Brain pericyte (primary cell): ENCODE data around the gene IDH3A.
A peak's percentile ranks its signal among the peaks of the same experiment; 100 is the strongest.

Source experiments
- DNase-seq: peaks from one replicate; pipeline ENCODE4 v3.0.0-alpha.2; 2012; ENCODE audit warnings: low read depth, low spot score

Gene IDH3A

DNA sequence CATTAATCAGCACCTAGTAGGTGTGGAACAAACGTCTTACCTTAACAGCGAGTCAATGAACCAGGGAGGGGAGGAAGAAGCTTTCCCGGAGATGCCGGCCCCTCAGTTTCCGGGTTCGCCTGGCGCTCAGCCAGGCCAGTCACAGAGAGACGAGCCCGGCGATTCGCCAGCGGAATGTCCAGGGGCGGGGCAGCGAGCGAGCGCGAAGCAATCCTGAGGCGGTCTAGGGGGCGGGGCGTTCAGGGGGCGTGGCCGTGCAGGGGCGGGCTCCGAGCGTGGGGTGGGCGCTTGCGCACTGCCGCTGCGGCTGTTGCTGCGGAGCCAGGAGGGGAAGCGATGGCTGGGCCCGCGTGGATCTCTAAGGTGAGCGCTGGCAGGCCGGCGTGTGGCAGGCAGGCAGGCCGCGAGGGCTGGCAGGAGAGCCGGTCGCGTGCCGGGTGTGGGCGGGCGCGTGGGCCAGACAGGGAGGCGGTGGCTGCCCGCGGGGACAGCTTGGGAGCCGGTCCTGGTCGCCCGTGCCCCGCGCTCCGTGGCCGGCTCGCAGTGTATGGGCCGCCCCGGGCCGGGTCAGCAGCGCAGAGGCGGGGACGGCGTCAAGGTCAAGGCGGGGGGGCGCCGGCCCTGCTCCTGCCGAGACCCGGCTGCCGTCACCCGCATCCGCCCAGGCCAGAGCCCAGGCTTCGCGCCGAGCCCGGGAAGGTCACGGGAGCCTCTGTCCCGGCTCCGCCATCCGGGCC, at the start of gene IDH3A:
Gene IDH3A (plus strand): TSS at position 295 of the 737 bp plus-strand sequence. CDS start 42 bp downstream, at position 337.
- peak; percentile 88 for DNase-seq

DNA sequence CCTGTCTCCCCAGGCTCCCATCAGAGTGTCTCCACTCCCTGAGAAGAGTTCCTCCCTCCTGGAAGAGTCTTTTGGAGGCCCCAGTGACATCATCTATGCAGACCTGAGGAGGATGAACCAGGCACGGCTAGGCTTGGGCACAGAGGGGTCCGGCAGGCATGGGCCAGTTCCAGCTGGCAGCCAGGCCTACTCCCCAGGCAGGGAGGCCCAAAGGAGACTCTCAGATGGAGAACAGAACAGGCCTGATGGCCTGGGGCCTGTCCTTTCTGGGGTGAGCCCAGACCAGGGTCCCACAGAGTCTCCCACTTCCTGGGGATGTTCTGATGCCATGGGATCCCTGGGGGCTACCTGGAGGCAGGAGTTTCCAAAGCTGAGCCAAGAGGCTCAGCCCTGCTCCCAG, 48.3 kb upstream of the IDH3A start:
- no peak for DNase-seq

DNA sequence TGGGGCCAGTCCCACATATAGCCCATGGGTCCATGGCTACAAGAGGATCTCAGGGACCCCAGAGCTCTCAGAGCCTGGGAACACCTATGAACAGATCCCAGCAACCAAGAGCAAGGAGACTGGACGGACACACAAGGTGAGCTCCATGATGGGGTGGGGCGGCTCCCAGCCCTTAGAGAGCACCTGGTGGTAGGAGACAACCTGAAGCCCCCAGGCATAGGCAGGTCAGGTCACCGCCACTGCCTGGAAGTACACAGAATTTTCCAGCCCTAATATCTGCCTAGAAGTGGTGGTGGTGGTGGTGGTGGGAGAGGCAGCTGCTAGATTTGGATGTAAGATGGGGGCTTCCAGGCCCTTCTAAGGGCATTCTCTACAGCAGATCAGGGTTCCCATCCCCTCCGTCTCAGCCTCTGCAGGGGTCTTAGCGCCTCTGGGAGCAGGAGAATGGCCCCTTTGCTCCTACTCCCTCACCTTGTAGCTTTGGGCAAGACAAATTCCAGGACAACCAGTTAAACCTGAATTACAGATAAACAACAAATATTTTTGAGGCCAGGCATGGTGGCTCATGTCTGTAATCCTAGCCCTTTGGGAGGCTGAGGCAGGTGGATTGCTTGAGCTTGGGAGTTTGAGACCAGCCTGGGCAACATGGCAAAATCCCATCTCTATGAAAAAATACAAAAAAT, 47.6 kb upstream of the IDH3A start:
- no peak for DNase-seq

DNA sequence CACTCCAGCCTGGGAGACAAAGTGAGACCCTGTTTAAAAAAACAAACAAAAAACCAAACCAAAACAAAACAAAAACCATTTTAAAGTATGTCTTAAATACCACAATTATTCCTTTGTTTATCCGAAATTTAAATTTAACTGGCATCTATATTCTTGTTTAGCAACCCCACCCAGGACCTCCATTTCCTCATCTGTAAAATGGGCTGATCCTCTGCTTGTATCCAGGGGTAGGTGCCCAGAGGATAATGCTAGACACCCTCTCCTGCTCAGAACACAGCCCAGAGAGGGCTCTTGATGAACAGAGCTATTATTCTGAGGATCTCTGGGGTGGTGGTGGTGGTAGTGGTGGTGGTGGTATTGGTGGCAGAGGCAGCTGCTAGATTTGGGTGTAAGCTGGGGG, 47.0 kb upstream of the IDH3A start:
- DNase-seq = no peak

DNA sequence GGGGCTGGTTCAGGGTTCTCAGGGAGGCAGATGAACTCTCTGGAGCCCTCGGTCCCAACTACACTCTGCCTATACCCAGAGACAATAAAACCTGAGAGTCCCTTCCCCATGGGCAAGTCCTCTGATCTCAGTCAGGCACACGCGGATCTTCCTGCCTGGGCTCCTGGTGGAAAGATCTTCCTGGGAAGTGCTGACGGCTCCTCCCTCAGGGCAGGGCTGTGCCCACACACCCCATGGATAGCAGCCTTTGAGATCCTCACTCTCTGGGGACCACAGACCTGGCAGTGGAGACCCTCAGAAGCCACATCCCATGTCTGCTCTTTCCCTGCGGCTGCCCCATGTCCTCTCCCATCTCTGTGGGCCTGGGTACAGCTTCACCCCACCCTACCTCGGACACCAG, 46.4 kb upstream of the IDH3A start:
- no peak for DNase-seq

DNA sequence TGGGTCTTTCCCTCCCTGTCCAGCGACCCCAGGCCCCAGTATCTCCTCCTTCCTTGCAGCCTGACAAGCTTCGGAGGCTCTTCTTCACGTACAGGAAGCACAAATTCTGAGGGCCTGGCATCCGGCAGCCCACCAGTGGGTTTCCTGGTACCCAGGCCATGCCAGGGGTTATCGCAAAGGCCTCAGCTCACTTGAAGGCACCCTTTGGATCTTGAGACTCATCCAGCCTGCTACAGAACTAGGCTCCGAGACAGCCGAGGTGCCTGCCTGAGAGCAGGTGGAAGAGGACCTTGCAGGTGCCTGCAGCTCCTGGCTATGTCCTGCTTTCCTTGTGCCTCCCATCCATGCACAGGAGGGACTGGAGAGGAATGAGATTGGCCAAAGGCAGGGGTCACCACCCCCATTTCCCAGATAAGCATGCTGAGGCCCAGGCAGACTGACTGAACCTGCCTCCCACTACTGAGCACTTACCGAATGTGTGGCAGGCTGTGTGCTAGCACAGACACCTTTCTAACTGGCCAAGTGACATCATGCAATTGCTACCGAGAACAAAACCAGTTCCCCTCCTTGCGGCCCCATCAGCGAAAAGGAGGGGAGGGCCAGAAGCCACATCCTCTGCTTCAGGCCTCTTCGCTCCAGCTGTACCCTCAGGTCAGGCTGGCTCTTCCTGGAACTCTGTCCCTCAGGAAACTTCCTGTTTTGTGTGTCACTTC, 45.6 kb upstream of the IDH3A start:
- no peak for DNase-seq

DNA sequence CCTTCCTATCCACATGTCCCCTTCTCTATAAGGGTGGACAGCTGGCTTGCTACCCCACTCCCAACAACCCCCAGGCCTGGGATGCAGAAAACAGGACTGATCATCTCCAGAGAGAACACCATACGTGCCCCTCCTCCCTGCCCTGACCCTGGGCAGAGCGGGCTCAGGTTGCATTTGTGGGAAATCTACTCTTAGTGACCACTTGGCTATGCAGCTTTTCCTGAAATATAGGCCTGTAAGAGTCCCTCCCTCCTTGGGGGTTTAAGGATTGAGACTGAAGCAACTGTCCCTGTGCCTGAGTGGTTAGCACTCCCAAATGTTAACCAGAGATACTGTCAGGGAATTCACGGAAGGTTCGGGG, 45.1 kb upstream of the IDH3A start:
- no peak for DNase-seq

DNA sequence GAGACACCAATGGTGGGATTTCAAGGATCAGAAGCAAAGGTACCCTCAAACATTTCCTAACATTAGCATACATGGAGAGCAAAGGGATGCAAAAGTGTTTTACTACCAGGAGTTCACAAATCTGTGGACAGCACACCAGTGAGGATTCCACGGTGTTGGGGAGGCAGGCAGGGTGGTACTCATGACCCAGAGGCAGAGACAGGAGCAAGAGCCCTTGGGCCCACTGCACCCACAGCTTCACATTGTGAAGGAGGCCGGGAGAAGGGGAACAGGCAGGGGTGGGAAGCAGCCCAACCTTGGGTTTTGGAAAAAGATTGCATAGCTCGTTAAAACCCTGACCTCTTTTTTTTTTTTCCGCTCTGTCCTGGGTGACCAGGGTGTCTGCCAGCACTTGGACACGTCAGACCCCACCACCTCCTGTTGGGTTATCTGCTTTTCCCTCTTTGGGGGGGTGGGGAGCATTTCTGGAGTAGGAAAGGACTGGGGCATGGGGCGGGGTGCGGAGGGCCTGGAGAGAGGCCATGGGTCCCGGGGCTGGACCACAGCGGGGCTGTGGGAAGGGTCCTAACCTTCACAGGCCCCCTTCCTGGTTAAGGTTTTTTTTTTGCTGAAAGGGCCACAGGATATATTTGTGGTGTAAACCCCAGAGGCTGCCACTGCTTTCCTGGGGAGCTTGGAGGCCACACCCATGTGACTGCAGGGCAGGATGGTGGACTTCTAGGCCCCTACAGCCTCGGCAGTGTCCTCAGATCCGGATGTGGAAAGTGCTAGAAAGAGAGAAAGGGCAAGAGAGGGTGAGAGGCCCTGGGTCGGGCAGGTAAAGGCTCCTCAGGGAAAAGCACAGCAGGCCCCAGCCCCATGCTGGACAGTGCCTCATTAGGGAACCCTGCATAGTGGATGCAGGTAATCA, 44.3 kb upstream of the IDH3A start:
- DNase-seq = no peak

DNA sequence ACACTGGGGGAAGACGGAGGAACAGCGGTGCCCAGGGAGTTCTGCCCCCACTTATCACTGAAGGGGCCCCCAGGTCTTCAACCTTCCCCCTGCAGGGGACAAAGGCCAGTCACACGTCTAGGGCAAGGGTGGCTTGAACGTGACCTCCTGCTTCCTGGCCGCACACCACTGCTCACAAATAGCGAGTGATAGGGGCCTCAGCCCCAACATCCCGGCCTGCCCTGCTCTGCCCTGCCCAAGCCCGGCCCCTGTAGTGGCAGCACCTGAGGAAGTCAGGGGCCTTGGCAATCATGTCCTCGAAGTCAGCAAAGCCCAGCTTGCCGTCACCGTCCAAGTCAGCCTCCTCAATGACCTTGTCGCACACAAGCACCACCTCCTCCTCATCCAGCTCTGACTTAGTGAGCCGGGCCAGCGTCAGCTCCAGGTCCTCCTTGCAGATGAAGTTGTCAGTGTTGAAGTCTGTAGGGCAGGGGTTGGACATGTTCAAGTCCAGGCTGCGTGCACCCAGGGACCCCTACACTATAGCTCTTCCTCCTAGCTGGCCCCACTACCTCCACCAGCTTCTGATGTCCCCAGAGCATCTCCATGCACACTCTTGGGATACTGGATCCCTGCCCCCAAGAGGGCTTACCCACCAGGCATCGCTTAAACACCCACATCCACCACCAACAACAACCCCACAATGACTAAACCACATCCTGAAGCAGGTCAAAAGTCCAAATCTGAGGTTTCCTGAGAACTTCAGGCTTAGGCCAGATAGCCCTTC, 43.5 kb upstream of the IDH3A start:
- no peak for DNase-seq

DNA sequence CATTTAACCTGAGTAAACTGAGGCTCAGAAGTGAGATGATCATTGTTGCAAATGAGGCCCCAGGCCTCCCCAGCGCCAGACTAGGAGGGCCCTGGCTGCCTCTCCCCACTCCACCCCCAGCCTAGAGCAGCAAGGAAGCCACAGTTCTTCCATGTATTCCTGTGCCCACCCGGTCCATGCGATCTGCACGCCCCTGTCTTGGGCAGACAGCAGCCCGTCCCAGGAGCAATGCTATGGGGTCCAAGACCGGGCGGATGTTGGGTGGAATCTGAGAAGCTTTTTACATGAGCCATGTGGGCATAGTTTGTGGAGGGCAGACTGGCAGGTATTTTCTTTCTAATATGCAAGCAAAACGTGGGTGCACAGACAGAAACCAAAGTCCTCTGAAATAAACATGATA, 41.7 kb upstream of the IDH3A start:
- DNase-seq = no peak

DNA sequence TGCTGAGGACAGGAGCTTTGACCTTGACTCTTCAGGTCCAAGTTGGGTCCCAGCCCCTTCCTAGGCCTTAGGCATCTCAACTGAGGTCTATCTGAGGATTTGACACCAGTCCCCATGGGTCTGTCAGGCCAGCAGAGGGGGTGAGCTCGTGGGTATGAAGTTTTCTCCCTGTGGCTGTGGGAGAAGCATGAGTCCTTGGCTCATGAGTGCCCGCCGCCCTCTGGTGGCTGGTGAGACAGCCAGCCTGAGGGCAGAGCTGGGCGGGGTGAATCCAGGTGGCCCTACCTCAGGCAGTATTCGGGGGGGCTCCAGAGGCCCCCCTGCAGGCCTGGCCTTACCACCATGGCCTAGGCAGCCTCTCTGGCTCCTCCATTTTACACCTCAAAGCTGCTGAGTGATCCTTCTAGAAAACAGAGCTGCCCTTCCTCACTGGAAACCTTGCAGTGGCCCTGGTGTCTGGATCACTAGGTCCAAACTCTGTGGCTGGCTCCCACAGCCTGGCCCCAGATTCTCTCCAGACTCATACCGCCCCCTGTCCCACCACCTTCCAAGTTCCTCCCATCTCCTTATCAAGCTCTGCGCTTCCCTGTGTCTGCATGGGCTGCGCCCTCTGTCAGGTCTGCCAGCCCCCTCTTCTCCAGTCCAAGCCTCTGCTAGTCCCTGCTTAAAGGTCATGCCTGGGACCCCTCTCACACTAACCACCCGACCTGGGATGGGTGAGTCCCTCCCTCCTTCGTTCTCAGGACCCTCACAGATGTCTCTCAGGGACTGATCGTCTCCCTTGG, 40.7 kb upstream of the IDH3A start:
- DNase-seq = peak; percentile 27

DNA sequence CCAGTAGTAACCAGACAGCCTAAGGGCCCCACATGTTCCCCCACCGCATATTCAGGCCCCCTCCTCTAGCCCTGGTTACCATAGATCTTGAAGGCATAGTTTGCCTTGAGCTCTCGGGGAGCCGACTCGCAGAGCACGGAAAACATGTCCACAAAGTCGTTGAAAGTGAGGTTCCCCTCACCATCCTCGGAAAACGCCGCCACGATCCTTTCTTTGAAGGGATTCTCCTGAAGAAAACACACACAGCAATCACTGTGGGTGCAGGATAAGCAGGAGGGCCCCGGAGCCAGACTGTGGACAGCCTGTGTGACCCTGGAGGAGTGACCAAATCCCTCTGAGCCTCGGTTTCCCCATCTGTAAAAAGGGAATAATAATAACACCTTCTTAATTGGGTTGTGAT, 40.0 kb upstream of the IDH3A start:
- no peak for DNase-seq

DNA sequence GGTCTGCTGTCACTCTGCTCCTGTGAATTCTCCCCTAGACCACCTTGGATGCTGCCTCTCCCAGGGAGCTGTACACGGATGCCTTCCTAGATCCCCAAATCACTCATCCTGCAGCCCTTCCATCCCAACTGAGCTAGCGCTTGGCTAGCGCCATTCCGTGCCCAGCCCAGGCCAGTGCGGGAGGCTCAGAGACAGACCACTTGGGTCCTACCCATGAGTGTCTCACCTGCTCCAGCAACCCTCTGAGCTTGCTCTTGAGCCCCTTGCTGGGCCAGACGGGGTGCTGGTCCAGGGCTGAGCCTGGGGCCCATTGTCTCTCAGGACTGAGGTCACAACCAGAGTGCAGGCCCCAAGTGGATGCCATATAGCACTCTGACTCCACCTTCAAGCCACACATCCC, 39.1 kb upstream of the IDH3A start:
- DNase-seq = no peak

DNA sequence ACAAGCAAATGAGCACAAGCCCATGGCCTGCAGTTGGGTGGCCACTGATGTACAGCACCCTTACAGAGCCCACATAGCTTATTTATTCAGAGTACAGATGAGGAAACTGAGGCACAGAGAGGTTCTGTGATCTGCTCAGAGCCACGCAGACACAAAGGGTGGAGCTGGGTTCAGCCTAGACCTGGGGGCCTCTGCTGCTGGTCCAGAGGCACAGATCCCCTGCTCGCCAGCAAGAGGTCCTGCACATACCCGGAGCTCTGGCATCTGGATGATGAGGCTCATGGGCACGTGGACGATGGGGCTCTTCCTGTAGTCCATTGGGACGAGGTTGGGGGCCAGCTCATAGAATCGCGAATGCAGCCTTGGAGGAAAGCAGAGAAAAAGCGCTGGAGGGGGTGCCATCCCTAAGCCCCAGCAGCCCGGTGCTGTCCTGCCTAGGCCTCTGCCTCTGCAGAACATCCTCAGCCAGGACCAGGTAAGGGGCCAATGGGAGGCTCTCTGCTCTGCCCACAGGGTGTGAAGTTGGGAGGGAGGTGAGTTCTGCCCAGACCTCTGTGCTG, 38.2 kb upstream of the IDH3A start:
- DNase-seq = no peak

DNA sequence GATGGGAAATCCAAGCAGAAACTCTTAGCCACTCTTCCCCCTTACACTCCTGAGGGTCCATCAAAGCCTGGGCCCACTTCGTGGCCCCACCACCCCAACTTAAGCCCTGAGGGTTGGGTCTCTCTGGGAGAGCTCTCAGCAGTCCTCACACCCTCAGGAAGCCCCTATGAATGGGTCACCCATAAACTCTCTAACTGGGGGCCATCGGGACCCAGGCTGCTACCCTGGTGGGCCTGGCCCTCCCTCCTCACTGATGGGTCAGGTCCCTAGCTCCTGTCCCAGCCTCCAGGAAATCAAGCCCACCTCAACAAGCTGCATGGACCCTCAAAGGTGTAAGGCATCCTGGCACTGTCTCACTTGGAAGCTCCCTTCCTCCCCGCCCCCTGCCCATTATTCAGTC, 37.4 kb upstream of the IDH3A start:
- DNase-seq = no peak

DNA sequence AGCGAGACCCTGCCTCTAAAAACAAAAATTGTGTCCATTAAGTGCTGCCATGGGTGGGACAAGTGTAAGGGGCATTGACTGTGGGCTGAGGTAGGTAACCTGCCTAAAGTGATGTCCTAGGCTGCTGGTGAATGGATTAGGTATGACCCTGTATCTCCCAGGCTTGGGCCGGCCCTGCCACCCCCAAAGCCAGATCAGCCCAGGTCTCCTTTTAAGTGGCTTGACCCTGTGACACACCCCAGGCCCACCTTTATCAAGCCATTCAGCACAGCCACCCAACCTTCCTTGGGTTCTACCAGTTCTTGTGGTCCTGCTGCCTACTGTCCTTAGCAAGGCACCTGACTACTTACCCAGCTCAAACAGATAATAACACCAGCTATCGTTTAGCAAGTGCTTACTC, 36.6 kb upstream of the IDH3A start:
- DNase-seq = no peak

DNA sequence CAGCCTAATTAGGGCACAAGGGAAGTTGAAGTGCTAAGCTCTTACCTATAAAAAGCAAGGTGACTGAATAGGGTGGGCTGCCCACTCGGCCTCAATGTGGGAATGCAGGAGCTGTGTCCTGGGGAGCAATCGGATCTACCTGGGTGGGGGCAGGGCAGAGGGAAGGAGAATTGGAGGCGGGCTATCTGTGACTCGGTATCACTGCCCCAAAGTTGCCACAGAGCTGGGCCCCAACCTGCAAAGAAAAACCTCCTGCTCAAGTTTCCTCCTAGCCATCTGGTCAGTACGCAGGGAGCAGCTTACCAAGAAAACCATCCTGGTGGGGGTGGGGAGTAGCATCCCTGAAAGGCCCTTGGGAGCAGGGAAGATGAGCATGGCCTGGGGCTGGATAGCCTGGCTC, 28.6 kb upstream of the IDH3A start:
- no peak for DNase-seq

DNA sequence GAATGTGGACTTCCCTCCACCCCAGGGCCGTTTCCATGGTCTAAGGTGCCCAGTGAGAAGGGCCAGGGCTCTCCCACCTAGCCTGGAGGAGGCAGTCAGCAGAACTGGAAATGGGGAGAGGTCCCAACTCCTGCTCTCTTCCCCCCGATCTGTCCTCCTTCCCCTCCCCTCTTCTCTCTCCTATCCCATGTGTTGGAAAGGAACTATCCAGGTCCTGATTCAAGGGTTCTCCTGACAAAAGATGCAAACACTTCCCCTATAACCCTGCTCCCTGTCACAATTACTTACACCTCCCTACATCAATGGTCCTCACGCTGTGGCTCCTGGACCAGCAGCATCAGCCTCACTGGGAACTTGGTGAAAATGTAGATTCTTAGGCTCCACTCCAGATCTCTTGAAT, 23.9 kb upstream of the IDH3A start:
- DNase-seq = no peak

DNA sequence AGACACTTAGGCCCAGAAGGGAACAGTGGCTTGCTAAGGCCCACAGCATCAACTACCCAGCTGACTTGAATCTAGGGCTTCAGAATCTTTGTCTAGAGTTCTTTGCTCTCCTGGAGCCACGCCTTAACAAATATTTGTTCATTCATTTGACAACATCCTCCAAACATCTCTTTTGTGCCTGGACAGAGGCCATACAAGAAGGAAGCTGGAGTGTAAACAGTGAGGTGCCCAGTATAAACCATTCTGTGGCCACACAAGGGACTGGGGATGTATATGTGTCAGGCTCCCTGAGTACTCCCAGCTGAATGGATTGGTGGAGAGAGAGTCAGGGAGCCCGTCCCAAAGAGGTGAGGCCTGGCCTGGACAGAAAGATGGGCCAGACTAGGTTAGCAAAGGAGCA, 21.3 kb upstream of the IDH3A start:
- DNase-seq = no peak
